Cardiac fibroblast (primary cell): ENCODE measurements around the gene SLC23A3.
A peak's percentile ranks its signal among the peaks of the same experiment; 100 is the strongest.

Source experiments
- DNase-seq, 2 donors: peaks; one replicate each; pipeline versions ENCODE4 v3.0.0 to v3.0.0-alpha.2; 2010; ENCODE audit warnings: low read depth in 2 of 2
- H3K4me3 ChIP-seq, 2 donors: replicated peaks in 1 of 2; 1 replicate in 1 of 2; 2 replicates in 1 of 2; pipeline ENCODE4 v1.5.1; 2011; ENCODE audit warnings: low read depth in 2 of 2, low read length in 2 of 2, mild to moderate bottlenecking in 2 of 2, moderate library complexity in 1 of 2
- TF ChIP-seq, protein P1 (sequence below): IDR thresholded peaks from one replicate; pipeline ENCODE4 v1.5.1; 2011; ENCODE audit warnings: low read depth, mild to moderate bottlenecking, low read length, inconsistent platforms

Gene SLC23A3

DNA sequence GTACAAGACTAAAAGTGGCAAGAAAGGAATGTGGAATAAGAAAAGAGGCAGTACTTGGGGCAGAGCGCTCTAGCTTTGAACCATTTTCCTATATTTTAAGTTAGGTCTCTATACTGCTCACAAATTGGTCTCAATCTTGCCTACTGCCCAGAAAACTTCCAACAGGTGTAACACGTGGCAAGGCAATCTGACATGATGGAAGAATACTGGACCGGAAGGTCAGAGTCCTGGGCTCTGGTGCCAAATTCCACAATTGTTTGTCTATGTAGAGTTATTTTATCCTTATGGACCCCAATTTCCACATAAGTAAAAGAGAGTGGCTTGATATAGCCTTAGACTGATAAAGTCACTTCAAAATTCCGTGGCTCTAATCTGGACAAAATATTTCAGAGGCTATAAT lies 38.1 kb downstream of the SLC23A3 start:
- TF ChIP-seq, protein P1, sequence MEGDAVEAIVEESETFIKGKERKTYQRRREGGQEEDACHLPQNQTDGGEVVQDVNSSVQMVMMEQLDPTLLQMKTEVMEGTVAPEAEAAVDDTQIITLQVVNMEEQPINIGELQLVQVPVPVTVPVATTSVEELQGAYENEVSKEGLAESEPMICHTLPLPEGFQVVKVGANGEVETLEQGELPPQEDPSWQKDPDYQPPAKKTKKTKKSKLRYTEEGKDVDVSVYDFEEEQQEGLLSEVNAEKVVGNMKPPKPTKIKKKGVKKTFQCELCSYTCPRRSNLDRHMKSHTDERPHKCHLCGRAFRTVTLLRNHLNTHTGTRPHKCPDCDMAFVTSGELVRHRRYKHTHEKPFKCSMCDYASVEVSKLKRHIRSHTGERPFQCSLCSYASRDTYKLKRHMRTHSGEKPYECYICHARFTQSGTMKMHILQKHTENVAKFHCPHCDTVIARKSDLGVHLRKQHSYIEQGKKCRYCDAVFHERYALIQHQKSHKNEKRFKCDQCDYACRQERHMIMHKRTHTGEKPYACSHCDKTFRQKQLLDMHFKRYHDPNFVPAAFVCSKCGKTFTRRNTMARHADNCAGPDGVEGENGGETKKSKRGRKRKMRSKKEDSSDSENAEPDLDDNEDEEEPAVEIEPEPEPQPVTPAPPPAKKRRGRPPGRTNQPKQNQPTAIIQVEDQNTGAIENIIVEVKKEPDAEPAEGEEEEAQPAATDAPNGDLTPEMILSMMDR, result no peak
- no peak overlapping the region for H3K4me3 ChIP-seq
- no peak for DNase-seq

DNA sequence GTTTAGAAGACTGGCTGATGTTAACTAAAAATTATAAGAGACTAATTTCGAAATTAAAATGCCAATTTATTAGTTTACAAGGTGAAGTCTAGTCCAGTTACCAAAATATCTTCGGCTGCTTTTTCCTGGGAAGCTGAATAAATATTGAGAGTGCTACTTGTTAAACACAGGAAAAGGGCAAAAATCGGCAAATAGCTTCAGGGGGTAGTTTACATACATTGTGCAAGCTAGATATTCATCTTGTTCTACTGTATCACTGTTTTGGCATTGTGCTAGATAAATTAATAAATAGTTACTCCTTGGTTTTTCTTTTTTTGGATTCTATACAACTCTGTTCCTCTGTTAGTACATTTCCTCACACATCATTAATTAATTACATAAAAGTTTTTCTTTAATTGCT lies 38.5 kb downstream of the SLC23A3 start:
- no peak overlapping the region for H3K4me3 ChIP-seq
- TF ChIP-seq, protein P1, result no peak
- DNase-seq, result no peak

DNA sequence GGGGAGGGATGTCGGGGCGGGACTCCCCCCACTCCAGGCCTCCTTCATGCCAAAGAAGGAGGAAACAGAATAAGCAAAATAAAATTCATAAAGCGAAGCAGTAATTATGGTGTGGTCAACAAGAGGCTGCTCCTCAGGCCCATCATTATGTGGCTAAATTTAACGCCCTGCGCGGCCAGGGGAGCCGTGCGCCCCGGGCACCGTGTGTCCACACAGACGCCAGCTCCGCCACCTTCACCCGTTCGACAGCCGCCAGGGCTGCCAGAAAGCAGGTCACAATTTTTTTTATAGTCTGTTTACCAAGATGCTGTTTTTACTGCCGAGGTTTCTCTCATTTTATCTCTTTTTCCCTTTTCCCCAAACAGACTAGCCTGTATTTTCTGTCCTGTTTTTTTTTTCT lies 40.2 kb downstream of the SLC23A3 start:
- TF ChIP-seq, protein P1, result no peak
- no peak for DNase-seq
- H3K4me3 ChIP-seq, result no peak overlapping the region

DNA sequence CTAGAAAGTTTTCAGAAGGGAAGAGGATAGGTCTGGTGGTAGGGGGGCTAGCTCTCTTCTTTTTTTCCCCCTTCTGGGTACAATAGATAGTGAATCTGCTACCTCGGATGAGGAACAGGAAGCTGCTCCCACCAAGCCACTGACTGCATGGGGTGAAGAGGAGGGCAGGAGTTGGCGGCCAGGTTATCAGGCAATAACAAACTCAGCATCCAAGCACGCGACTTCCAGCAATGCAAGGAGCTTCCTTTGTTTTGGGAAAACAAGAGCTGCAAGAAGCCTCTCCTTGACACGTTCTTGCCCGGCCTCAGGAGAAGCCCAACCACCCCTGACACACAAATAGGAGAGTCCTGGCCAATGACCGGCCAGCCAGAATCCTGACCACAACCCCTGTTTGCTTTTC lies 41.4 kb downstream of the SLC23A3 start:
- TF ChIP-seq, protein P1, result no peak
- H3K4me3 ChIP-seq, result no peak overlapping the region
- DNase-seq, result peak; percentile 9 to 37

DNA sequence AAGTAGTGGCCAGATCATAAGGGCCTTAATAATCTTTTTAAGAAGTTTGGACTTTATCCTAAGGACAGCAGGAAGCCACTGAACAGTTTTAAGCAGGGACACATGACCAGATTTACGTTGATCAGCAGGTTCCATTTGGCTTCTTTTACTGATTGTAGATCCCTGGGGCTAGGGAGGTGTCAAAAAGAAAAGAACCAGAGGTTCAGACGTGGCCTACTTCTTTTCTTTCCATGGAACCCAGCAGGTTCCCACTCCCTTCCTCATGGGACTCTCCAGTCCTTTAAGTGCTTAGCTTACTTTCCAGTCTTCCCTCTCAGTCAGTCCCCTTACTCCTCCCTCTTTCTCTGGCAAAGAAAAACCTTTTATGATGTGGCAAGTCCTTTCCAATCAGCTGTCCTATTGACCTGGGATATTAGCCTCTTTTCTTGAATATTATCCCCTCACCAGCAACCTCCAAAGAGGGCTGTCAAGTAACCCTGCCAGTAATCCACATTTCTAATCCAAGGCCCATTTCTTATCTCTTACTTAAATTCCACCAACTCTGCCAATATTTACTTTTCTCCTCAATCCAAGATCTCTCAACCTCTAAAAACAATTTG lies 42.7 kb downstream of the SLC23A3 start:
- H3K4me3 ChIP-seq, result no peak overlapping the region
- TF ChIP-seq, protein P1, result no peak
- DNase-seq, result no peak

DNA sequence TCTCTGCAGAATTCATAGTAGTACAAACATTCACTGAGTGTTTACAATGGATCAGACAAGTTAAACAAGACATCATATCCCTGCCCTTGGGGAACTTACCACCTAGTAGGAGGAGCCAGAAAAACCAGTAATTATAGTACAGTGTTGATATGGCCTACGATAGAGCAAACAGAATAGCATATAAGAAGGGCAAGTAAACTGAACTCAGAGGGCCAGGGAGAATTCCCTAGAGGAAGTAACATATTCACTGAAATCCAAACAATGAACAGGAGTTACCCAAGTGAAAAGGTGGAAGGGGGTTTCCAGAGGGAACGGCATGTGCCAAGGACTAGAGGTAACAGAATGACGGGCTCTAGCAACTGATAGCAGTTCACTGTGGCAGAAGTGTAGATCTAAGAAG lies 43.3 kb downstream of the SLC23A3 start:
- peak in 1 of 2 donors; percentile 55 for DNase-seq
- H3K4me3 ChIP-seq, result no peak overlapping the region
- TF ChIP-seq, protein P1, result no peak

DNA sequence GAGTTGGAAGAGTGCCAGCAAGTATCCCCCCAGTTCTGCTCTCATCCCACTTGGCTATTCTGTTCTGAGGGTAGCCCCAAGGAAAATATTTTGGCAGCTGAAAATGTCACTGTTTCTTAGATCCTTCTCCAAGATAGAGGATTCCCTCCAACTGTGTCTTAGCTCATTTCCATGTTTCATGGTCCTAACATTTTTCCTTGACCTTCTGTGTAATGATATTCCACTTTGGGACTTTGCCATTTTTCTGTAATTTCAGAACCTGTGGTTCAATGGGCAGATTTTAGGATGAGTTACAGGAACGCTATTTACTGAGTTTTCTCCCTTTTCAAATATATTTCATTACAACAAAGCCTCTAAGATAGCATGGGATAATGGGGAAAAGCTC lies 44.0 kb downstream of the SLC23A3 start:
- H3K4me3 ChIP-seq, result no peak overlapping the region
- TF ChIP-seq, protein P1, result no peak
- DNase-seq, result peak in 1 of 2 donors; percentile 27
